ENCODE results near the gene RELN. TPM values are rescaled to one million over a fixed set of nuclear protein-coding genes. Genes with fewer than 3 reads are reported as not detected.

Gene RELN
- total RNA-seq, 1 experiment from 2014 or later, result 0.31 TPM

GRCh38 chr7:103964269-103964668 lies 25.2 kb downstream of the RELN start:
- no peak for DNase-seq
- no TSS peak for BruUV-seq (replicated peaks)
- CTCF ChIA-PET, result no interaction called here
- no peaks in the 10 kb centered on the region for H3K9me3 Mint-ChIP-seq (ENCODE audit: low read depth, unreplicated experiment)
- no peak overlapping the region for H3K4me3 Mint-ChIP-seq (ENCODE audit: low read depth, unreplicated experiment)
- intact Hi-C loops (cut with micrococcal nuclease; ENCODE audit: unreplicated experiment), result no loop called here
- H3K27me3 Mint-ChIP-seq (ENCODE audit: unreplicated experiment), result peaks cover 37% of the 10 kb centered on the region
- no peak for TF ChIP-seq CTCF (IDR thresholded peaks at IDR 0.05; ENCODE audit: unreplicated experiment)
- no peak overlapping the region for H3K27ac Mint-ChIP-seq (ENCODE audit: unreplicated experiment)
- H3K4me1 Mint-ChIP-seq (ENCODE audit: low read depth, unreplicated experiment), result no peaks in the 10 kb centered on the region
- no peaks in the 10 kb centered on the region for H3K36me3 Mint-ChIP-seq (ENCODE audit: insufficient read depth, unreplicated experiment)

- intact Hi-C loops (cut with micrococcal nuclease; ENCODE audit: unreplicated experiment), result no loop called here
- H3K27me3 Mint-ChIP-seq (ENCODE audit: unreplicated experiment), result peaks cover 59% of the 10 kb centered on the region
- no peaks in the 10 kb centered on the region for H3K36me3 Mint-ChIP-seq (ENCODE audit: insufficient read depth, unreplicated experiment)
- H3K4me1 Mint-ChIP-seq (ENCODE audit: low read depth, unreplicated experiment), result no peaks in the 10 kb centered on the region
- no peaks in the 10 kb centered on the region for H3K9me3 Mint-ChIP-seq (ENCODE audit: low read depth, unreplicated experiment)
- no peak overlapping the region for H3K4me3 Mint-ChIP-seq (ENCODE audit: low read depth, unreplicated experiment)
- no TSS peak for BruUV-seq (replicated peaks)
- no peak for TF ChIP-seq CTCF (IDR thresholded peaks at IDR 0.05; ENCODE audit: unreplicated experiment)
- CTCF ChIA-PET, result no interaction called here
- DNase-seq, result no peak
- no peak overlapping the region for H3K27ac Mint-ChIP-seq (ENCODE audit: unreplicated experiment)
Measured at GRCh38 chr7:103962070-103962469, 27.4 kb downstream of the RELN start.

- Mint-ChIP-seq H3K4me1 (ENCODE audit: low read depth, unreplicated experiment) (no peaks in the 10 kb centered on the region), H3K36me3 (ENCODE audit: insufficient read depth, unreplicated experiment) (no peaks in the 10 kb centered on the region), H3K4me3 (ENCODE audit: low read depth, unreplicated experiment) (no peak overlapping the region), H3K9me3 (ENCODE audit: low read depth, unreplicated experiment) (no peaks in the 10 kb centered on the region), H3K27ac (ENCODE audit: unreplicated experiment) (no peak overlapping the region), H3K27me3 (ENCODE audit: unreplicated experiment) (peaks cover 77% of the 10 kb centered on the region)
- intact Hi-C loops (cut with micrococcal nuclease; ENCODE audit: unreplicated experiment), result no loop called here
- CTCF ChIA-PET, result no interaction called here
- DNase-seq, result no peak
- TF ChIP-seq CTCF (IDR thresholded peaks at IDR 0.05; ENCODE audit: unreplicated experiment), result no peak
- BruUV-seq (replicated peaks), result no TSS peak
Measured at GRCh38 chr7:103958284-103958818, 31.1 kb downstream of the RELN start.

- H3K36me3 Mint-ChIP-seq (ENCODE audit: insufficient read depth, unreplicated experiment), result no peaks in the 10 kb centered on the region
- no peaks in the 10 kb centered on the region for H3K9me3 Mint-ChIP-seq (ENCODE audit: low read depth, unreplicated experiment)
- peaks cover 57% of the 10 kb centered on the region for H3K27me3 Mint-ChIP-seq (ENCODE audit: unreplicated experiment)
- H3K27ac Mint-ChIP-seq (ENCODE audit: unreplicated experiment), result no peak overlapping the region
- H3K4me1 Mint-ChIP-seq (ENCODE audit: low read depth, unreplicated experiment), result no peaks in the 10 kb centered on the region
- intact Hi-C loops (cut with micrococcal nuclease; ENCODE audit: unreplicated experiment), result no loop called here
- no peak for TF ChIP-seq CTCF (IDR thresholded peaks at IDR 0.05; ENCODE audit: unreplicated experiment)
- no peak overlapping the region for H3K4me3 Mint-ChIP-seq (ENCODE audit: low read depth, unreplicated experiment)
- DNase-seq, result no peak
- CTCF ChIA-PET, result interaction anchor here (0.6 kb wide), 1 partner anchor 1664 kb away, joined by 3 read pairs; no protein-coding TSS in a partner anchor
- BruUV-seq (replicated peaks), result no TSS peak
Measured at GRCh38 chr7:103955985-103956384, 33.5 kb downstream of the RELN start.

Data from Calu3 (cell line).